Measurements from ENCODE around the gene RAP1A.
A peak's percentile ranks its signal among the peaks of the same experiment; 100 is the strongest.

Gene RAP1A

GRCh38 chr1:111619635-111620440 lies at the start of gene RAP1A:
Gene RAP1A, plus strand, starts transcription at chr1:111619789. Its CDS starts 71,572 bp downstream, at chr1:111691361.
- DNase-seq (ENCODE audit: low read depth, low spot score) = peak; percentile 97

- no peak for DNase-seq (ENCODE audit: low read depth, low spot score)
Observed at GRCh38 chr1:111569913-111570312, 49.7 kb upstream of the RAP1A start.

GRCh38 chr1:111570781-111571181 lies 48.8 kb upstream of the RAP1A start:
- peak; percentile 14 for DNase-seq (ENCODE audit: low read depth, low spot score)

- peak; percentile 4 for DNase-seq (ENCODE audit: low read depth, low spot score)
Observed at GRCh38 chr1:111571239-111571638, 48.4 kb upstream of the RAP1A start.

- DNase-seq (ENCODE audit: low read depth, low spot score) = peak; percentile 79
Observed at GRCh38 chr1:111571987-111572386, 47.6 kb upstream of the RAP1A start.

GRCh38 chr1:111576547-111576946 lies 43.0 kb upstream of the RAP1A start:
- DNase-seq (ENCODE audit: low read depth, low spot score) = no peak

GRCh38 chr1:111577814-111578213 lies 41.8 kb upstream of the RAP1A start:
- DNase-seq (ENCODE audit: low read depth, low spot score) = no peak

GRCh38 chr1:111581166-111581565 lies 38.4 kb upstream of the RAP1A start:
- DNase-seq (ENCODE audit: low read depth, low spot score) = no peak

GRCh38 chr1:111582016-111582415 lies 37.6 kb upstream of the RAP1A start:
- no peak for DNase-seq (ENCODE audit: low read depth, low spot score)

- no peak for DNase-seq (ENCODE audit: low read depth, low spot score)
Observed at GRCh38 chr1:111582644-111583618, 36.7 kb upstream of the RAP1A start.

GRCh38 chr1:111585447-111586086 lies 34.0 kb upstream of the RAP1A start:
- DNase-seq (ENCODE audit: low read depth, low spot score) = no peak

GRCh38 chr1:111586112-111586511 lies 33.5 kb upstream of the RAP1A start:
- DNase-seq (ENCODE audit: low read depth, low spot score) = no peak

GRCh38 chr1:111587509-111588174 lies 31.9 kb upstream of the RAP1A start:
- no peak for DNase-seq (ENCODE audit: low read depth, low spot score)

- no peak for DNase-seq (ENCODE audit: low read depth, low spot score)
Observed at GRCh38 chr1:111591937-111592336, 27.7 kb upstream of the RAP1A start.

- peak; percentile 95 for DNase-seq (ENCODE audit: low read depth, low spot score)
Observed at GRCh38 chr1:111592389-111593361, 26.9 kb upstream of the RAP1A start.

- no peak for DNase-seq (ENCODE audit: low read depth, low spot score)
Observed at GRCh38 chr1:111593403-111594305, 25.9 kb upstream of the RAP1A start.

- no peak for DNase-seq (ENCODE audit: low read depth, low spot score)
Observed at GRCh38 chr1:111594306-111594693, 25.3 kb upstream of the RAP1A start.

- DNase-seq (ENCODE audit: low read depth, low spot score) = no peak
Observed at GRCh38 chr1:111595807-111596206, 23.8 kb upstream of the RAP1A start.

- DNase-seq (ENCODE audit: low read depth, low spot score) = no peak
Observed at GRCh38 chr1:111596499-111596898, 23.1 kb upstream of the RAP1A start.

Measured in astrocyte of the hippocampus (primary cell).